Measurements from ENCODE around the gene GYS2.

GYS2 gene

DNA sequence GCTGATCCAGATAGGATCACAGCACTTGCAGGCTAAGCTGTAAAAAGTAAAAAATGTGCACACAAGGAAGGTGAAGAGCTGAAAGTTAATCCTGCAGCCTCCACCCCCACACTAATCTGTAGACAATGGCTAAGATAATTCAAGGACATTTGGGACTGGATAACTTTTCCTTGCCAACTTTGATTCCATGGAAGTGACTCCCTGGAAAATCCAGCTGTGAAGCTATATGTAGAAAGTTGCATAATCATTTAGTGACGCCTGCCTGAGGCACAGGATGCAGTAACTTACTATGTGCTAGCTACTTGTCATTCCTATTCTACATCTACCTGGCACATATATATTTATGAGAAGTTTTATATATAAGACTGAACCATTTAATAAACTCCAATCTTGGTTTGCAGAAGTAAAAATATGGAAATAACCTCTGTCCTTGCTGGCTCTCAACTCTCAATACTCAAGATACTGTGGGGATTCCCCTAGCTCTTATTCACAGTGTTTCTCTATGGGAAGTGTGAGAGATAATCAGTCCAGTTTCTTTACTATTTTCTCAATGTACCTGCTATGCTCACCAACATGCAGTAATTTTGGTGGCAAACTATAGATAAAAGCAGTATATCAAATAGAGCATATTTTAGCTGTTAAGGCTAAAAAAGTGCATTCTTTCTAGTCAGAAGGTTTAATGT, 38.2 kb upstream of the GYS2 start:
- TF ChIP-seq, protein P1, sequence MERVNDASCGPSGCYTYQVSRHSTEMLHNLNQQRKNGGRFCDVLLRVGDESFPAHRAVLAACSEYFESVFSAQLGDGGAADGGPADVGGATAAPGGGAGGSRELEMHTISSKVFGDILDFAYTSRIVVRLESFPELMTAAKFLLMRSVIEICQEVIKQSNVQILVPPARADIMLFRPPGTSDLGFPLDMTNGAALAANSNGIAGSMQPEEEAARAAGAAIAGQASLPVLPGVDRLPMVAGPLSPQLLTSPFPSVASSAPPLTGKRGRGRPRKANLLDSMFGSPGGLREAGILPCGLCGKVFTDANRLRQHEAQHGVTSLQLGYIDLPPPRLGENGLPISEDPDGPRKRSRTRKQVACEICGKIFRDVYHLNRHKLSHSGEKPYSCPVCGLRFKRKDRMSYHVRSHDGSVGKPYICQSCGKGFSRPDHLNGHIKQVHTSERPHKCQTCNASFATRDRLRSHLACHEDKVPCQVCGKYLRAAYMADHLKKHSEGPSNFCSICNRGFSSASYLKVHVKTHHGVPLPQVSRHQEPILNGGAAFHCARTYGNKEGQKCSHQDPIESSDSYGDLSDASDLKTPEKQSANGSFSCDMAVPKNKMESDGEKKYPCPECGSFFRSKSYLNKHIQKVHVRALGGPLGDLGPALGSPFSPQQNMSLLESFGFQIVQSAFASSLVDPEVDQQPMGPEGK (CRISPR knock-in tag; IDR thresholded peaks at IDR 0.05; ENCODE audit: borderline replicate concordance), result no peak
- TF ChIP-seq BACH2 (CRISPR knock-in tag; IDR thresholded peaks at IDR 0.05; ENCODE audit: borderline replicate concordance) (no peak), ZFP3 (CRISPR knock-in tag; IDR thresholded peaks at IDR 0.05) (no peak), ZNF8 (CRISPR knock-in tag; IDR thresholded peaks at IDR 0.05) (no peak), ZNF565 (CRISPR knock-in tag; conservative IDR thresholded peaks at IDR 0.05; ENCODE audit: low read depth) (no peak), SNAI2 (CRISPR knock-in tag; IDR thresholded peaks at IDR 0.05) (no peak), ESRRG (CRISPR knock-in tag; IDR thresholded peaks at IDR 0.05) (no peak), TCF4 (CRISPR knock-in tag; IDR thresholded peaks at IDR 0.05; ENCODE audit: borderline replicate concordance) (no peak), ZNF70 (CRISPR knock-in tag; IDR thresholded peaks at IDR 0.05) (no peak), PPARA (CRISPR knock-in tag; IDR thresholded peaks at IDR 0.05; ENCODE audit: borderline replicate concordance) (no peak), TOX (CRISPR knock-in tag; IDR thresholded peaks at IDR 0.05; ENCODE audit: borderline replicate concordance) (no peak), GLIS3 (CRISPR knock-in tag; IDR thresholded peaks at IDR 0.05) (no peak)
- TF ChIP-seq, protein P2, sequence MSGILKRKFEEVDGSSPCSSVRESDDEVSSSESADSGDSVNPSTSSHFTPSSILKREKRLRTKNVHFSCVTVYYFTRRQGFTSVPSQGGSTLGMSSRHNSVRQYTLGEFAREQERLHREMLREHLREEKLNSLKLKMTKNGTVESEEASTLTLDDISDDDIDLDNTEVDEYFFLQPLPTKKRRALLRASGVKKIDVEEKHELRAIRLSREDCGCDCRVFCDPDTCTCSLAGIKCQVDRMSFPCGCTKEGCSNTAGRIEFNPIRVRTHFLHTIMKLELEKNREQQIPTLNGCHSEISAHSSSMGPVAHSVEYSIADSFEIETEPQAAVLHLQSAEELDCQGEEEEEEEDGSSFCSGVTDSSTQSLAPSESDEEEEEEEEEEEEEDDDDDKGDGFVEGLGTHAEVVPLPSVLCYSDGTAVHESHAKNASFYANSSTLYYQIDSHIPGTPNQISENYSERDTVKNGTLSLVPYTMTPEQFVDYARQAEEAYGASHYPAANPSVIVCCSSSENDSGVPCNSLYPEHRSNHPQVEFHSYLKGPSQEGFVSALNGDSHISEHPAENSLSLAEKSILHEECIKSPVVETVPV (CRISPR knock-in tag; IDR thresholded peaks at IDR 0.05), result no peak
- TF ChIP-seq, protein P3, sequence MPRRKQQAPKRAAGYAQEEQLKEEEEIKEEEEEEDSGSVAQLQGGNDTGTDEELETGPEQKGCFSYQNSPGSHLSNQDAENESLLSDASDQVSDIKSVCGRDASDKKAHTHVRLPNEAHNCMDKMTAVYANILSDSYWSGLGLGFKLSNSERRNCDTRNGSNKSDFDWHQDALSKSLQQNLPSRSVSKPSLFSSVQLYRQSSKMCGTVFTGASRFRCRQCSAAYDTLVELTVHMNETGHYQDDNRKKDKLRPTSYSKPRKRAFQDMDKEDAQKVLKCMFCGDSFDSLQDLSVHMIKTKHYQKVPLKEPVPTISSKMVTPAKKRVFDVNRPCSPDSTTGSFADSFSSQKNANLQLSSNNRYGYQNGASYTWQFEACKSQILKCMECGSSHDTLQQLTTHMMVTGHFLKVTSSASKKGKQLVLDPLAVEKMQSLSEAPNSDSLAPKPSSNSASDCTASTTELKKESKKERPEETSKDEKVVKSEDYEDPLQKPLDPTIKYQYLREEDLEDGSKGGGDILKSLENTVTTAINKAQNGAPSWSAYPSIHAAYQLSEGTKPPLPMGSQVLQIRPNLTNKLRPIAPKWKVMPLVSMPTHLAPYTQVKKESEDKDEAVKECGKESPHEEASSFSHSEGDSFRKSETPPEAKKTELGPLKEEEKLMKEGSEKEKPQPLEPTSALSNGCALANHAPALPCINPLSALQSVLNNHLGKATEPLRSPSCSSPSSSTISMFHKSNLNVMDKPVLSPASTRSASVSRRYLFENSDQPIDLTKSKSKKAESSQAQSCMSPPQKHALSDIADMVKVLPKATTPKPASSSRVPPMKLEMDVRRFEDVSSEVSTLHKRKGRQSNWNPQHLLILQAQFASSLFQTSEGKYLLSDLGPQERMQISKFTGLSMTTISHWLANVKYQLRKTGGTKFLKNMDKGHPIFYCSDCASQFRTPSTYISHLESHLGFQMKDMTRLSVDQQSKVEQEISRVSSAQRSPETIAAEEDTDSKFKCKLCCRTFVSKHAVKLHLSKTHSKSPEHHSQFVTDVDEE (CRISPR knock-in tag; IDR thresholded peaks at IDR 0.05), result no peak
- no peak for ATAC-seq

DNA sequence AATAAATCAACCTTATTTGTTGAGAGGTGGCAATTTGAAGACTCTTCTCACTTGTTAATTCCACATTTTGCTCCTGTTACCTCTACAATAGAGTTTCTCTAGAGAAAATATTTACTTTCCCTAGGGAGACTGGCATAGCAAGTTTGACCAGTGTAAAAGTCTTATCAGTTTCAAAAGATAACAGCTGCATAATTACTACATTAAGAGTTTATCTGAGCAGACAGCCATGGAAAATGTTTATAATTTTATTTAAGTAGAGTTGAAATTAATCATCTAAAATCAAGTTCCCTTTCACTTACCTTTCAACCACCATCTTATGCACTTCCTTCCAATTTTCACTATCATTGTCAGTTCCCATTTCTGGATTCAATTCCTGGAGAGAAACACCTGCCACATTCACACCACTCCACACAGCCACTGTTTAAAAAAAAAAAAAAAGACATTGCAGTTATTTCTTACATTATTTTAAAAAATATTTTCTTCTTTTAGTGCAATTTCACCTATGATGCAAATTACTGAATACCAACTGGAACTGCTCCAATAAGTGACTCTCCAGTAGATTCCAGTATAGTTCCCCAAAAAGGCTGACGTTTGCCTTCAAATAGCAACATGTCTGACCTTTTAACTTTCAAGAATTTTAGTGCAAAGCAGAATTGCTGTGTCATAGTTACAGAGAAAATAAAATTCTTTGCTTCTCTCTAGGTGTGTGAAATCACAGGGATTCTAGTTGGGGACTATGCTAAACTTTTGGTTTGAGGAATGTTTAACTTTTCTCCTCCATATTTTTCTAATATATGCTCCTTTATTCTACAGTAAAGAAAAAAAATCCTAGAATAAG, 33.6 kb upstream of the GYS2 start:
- TF ChIP-seq CSDC2 (CRISPR knock-in tag; IDR thresholded peaks at IDR 0.05), result no peak
- no peak for TF ChIP-seq ZFP30 (CRISPR knock-in tag; IDR thresholded peaks at IDR 0.05)
- no peak for TF ChIP-seq GLIS3 (CRISPR knock-in tag; IDR thresholded peaks at IDR 0.05)
- no peak for TF ChIP-seq ZNF565 (CRISPR knock-in tag; conservative IDR thresholded peaks at IDR 0.05; ENCODE audit: low read depth)
- TF ChIP-seq RARB (CRISPR knock-in tag; IDR thresholded peaks at IDR 0.05), result no peak
- TF ChIP-seq SNAI2 (CRISPR knock-in tag; IDR thresholded peaks at IDR 0.05), result no peak
- TF ChIP-seq ZC3H10 (CRISPR knock-in tag; IDR thresholded peaks at IDR 0.05), result no peak
- TF ChIP-seq PPARA (CRISPR knock-in tag; IDR thresholded peaks at IDR 0.05; ENCODE audit: borderline replicate concordance), result no peak
- TF ChIP-seq, protein P4, sequence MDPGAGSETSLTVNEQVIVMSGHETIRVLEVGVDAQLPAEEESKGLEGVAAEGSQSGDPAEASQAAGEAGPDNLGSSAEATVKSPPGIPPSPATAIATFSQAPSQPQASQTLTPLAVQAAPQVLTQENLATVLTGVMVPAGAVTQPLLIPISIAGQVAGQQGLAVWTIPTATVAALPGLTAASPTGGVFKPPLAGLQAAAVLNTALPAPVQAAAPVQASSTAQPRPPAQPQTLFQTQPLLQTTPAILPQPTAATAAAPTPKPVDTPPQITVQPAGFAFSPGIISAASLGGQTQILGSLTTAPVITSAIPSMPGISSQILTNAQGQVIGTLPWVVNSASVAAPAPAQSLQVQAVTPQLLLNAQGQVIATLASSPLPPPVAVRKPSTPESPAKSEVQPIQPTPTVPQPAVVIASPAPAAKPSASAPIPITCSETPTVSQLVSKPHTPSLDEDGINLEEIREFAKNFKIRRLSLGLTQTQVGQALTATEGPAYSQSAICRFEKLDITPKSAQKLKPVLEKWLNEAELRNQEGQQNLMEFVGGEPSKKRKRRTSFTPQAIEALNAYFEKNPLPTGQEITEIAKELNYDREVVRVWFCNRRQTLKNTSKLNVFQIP (CRISPR knock-in tag; IDR thresholded peaks at IDR 0.05; ENCODE audit: borderline replicate concordance, low read depth), result no peak
- no peak for TF ChIP-seq ARNTL (CRISPR knock-in tag; IDR thresholded peaks at IDR 0.05; ENCODE audit: borderline replicate concordance, low read depth)
- TF ChIP-seq ZNF70 (CRISPR knock-in tag; IDR thresholded peaks at IDR 0.05), result no peak
- TF ChIP-seq ZNF8 (CRISPR knock-in tag; IDR thresholded peaks at IDR 0.05), result no peak
- TF ChIP-seq ISL1 (CRISPR knock-in tag; IDR thresholded peaks at IDR 0.05), result no peak
- TF ChIP-seq, protein P1 (CRISPR knock-in tag; IDR thresholded peaks at IDR 0.05; ENCODE audit: borderline replicate concordance), result no peak
- TF ChIP-seq BACH2 (CRISPR knock-in tag; IDR thresholded peaks at IDR 0.05; ENCODE audit: borderline replicate concordance), result no peak
- TF ChIP-seq, protein P5, sequence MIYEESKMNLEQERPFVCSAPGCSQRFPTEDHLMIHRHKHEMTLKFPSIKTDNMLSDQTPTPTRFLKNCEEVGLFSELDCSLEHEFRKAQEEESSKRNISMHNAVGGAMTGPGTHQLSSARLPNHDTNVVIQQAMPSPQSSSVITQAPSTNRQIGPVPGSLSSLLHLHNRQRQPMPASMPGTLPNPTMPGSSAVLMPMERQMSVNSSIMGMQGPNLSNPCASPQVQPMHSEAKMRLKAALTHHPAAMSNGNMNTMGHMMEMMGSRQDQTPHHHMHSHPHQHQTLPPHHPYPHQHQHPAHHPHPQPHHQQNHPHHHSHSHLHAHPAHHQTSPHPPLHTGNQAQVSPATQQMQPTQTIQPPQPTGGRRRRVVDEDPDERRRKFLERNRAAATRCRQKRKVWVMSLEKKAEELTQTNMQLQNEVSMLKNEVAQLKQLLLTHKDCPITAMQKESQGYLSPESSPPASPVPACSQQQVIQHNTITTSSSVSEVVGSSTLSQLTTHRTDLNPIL (CRISPR knock-in tag; IDR thresholded peaks at IDR 0.05; ENCODE audit: low read depth), result no peak
- no peak for ATAC-seq

All from SK-N-SH treated with all-trans-retinoic acid at 6 μM for 48 hours (cell line).